Keratinocyte (primary cell): ENCODE measurements around the gene JAKMIP2. TPM values are rescaled to one million over a fixed set of nuclear protein-coding genes. Genes with fewer than 3 reads are reported as not detected.

Experiments
- DNase-seq: peaks from one replicate; pipeline ENCODE4 v3.0.0-alpha.2; 2011; ENCODE audit warnings: low read depth, missing footprints, low spot score
- FAIRE-seq: peaks from 2 replicates; lab custom pipeline; 2011; peaks lifted over from hg19 to GRCh38; lab: Jason Lieb, UNC
- H2AFZ ChIP-seq: 2 replicates; pipeline ENCODE4 v1.6.0; 2012; ENCODE audit warnings: low read length, control low read depth, inconsistent platforms; ENCODE audit not compliant: control insufficient read depth
- H3K27ac ChIP-seq: 2 replicates; pipeline ENCODE4 v1.5.1; 2011; ENCODE audit warnings: low read length; ENCODE audit not compliant: control insufficient read depth, insufficient read depth
- H3K27me3 ChIP-seq: 3 replicates; pipeline ENCODE4 v1.6.0; 2011; ENCODE audit warnings: low read length; ENCODE audit not compliant: control insufficient read depth, insufficient read depth; ENCODE audit errors: extremely low read depth
- H3K36me3 ChIP-seq, 2 experiments: 2 replicates in 1 of 2; 3 replicates in 1 of 2; pipeline ENCODE4 v1.5.1; 2011; ENCODE audit warnings: low read length in 2 of 2, mild to moderate bottlenecking in 1 of 2; ENCODE audit not compliant: control insufficient read depth in 2 of 2, insufficient read depth in 2 of 2; ENCODE audit errors: extremely low read depth in 1 of 2
- H3K4me1 ChIP-seq: 3 replicates; pipeline ENCODE4 v1.5.1; 2011; ENCODE audit warnings: low read length; ENCODE audit not compliant: control insufficient read depth, insufficient read depth; ENCODE audit errors: extremely low read depth
- H3K4me2 ChIP-seq: 3 replicates; pipeline ENCODE4 v1.6.0; 2011; ENCODE audit warnings: low read depth, low read length; ENCODE audit not compliant: control insufficient read depth, insufficient read depth; ENCODE audit errors: extremely low read depth
- H3K4me3 ChIP-seq, 3 experiments: fragments of 200-600 bp in 1 of 3; sonication (generic) in 1 of 3; 2 replicates in 2 of 3; 3 replicates in 1 of 3; pipeline ENCODE4 v1.5.1; 2011 to 2016; ENCODE audit warnings: low read length in 3 of 3, mild to moderate bottlenecking in 3 of 3, control low read depth in 2 of 3, inconsistent platforms in 1 of 3, low read depth in 1 of 3, mixed read lengths in 1 of 3, mixed run types in 1 of 3, moderate library complexity in 1 of 3; ENCODE audit not compliant: control insufficient read depth in 2 of 3, insufficient read depth in 2 of 3; ENCODE audit errors: extremely low read depth in 1 of 3
- H3K79me2 ChIP-seq: 2 replicates; pipeline ENCODE4 v1.6.0; 2012; ENCODE audit warnings: low read length; ENCODE audit not compliant: control insufficient read depth, insufficient read depth
- H3K9ac ChIP-seq: 3 replicates; pipeline ENCODE4 v1.6.0; 2011; ENCODE audit warnings: low read length; ENCODE audit not compliant: control insufficient read depth, insufficient read depth; ENCODE audit errors: extremely low read depth
- H3K9me1 ChIP-seq: 3 replicates; pipeline ENCODE4 v1.6.0; 2011; ENCODE audit warnings: low read length; ENCODE audit not compliant: control insufficient read depth, insufficient read depth; ENCODE audit errors: extremely low read depth
- H3K9me3 ChIP-seq: 2 replicates; pipeline ENCODE4 v1.5.1; 2012; ENCODE audit warnings: low read depth, low read length; ENCODE audit not compliant: control insufficient read depth
- H4K20me1 ChIP-seq: 3 replicates; pipeline ENCODE4 v1.6.0; 2011; ENCODE audit warnings: low read length; ENCODE audit not compliant: control insufficient read depth, insufficient read depth; ENCODE audit errors: extremely low read depth
- CTCF ChIP-seq, 3 experiments: IDR thresholded peaks in 1 of 3; conservative IDR thresholded peaks in 1 of 3; optimal IDR thresholded peaks in 1 of 3; 2 replicates in 2 of 3; 3 replicates in 1 of 3; pipeline versions ENCODE3 to v1.5.1; 2011; ENCODE audit warnings: low read length in 3 of 3, mild to moderate bottlenecking in 3 of 3, moderate library complexity in 2 of 3, control low read depth in 1 of 3, inconsistent platforms in 1 of 3; ENCODE audit not compliant: insufficient read depth in 2 of 3; ENCODE audit errors: extremely low read depth in 1 of 3
- EZH2 ChIP-seq: IDR thresholded peaks from one replicate; pipeline ENCODE4 v1.6.1; 2012; ENCODE audit warnings: inconsistent platforms, mild to moderate bottlenecking, low read length, moderate library complexity
- dilution Hi-C: fragments of 300-500 bp; cut with MboI; formaldehyde crosslinking; loops from one replicate; pipeline ENCODE4 v1.7.0; 2020; ENCODE audit warnings: low sequenced_read_pairs; ENCODE audit not compliant: extremely low pct_ligation_motif_present
- polyA plus RNA-seq, 5 experiments: library from polyadenylated mRNA; depleted of rRNA in 3 of 5; stranded (reverse) in 3 of 5; stranded (forward) in 1 of 5; unstranded in 1 of 5; fragments of >200 nt; gene quantifications; 1 replicate in 1 of 5; 2 replicates in 3 of 5; 3 replicates in 1 of 5; pipeline versions ENCODE4 v1.2.1 to v1.2.3, GENCODE V29; 2011 to 2012; ENCODE audit warnings: missing spikeins in 2 of 5, low read depth in 1 of 5, low replicate concordance in 1 of 5

JAKMIP2 gene
- polyA plus RNA-seq, 1 donor (not counting 4 experiments of a cell fraction or from before 2014, with no cell fraction given): not detected

- Histone ChIP-seq H3K4me1 (no peaks in the 10 kb centered on the region), H3K27me3 (no peaks in the 10 kb centered on the region), H3K9ac (no peak overlapping the region), H3K4me3 (no peak overlapping the region), H3K9me3 (no peaks in the 10 kb centered on the region), H3K79me2 (no peaks in the 10 kb centered on the region), H3K4me2 (no peak overlapping the region), H2AFZ (no peak overlapping the region), H4K20me1 (no peaks in the 10 kb centered on the region), H3K27ac (no peak overlapping the region), H3K36me3 (no peaks in the 10 kb centered on the region), H3K9me1 (no peaks in the 10 kb centered on the region)
- DNase-seq: no peak
- FAIRE-seq: no peak
- dilution Hi-C loops: no loop called here
- TF ChIP-seq EZH2 (no peak), CTCF (optimal IDR thresholded peaks at IDR 0.05 in 1 of 3, IDR thresholded peaks at IDR 0.05 in 1 of 3, conservative IDR thresholded peaks at IDR 0.05 in 1 of 3; ENCODE audit: extremely low read depth in 1 of 3, insufficient read depth in 2 of 3, low read length in 3 of 3) (no peak)
Observed at GRCh38 chr5:147776989-147777388, 5.5 kb downstream of the JAKMIP2 start.

DNA sequence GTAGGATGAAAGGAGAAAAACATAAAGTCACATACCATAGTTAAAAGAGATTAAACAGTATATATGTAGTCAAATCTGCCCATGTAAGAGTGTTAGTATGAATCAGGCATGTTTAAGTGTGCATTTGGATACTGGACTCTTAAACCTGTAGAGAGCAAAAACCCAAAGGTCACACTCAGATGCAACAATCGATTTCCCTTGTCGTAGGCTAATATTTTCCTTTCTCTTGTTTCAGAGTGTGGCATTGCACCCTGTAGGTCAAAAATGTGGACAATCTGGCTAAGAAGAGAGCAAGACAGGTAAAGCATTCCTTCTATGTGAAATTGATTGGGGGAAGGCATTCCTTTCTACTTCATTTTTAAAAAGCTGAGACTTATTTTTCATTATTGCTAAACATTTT lies 8.9 kb downstream of the JAKMIP2 start:
- no peaks in the 10 kb centered on the region for H3K27me3 ChIP-seq
- DNase-seq (no peak), FAIRE-seq (no peak)
- H4K20me1 ChIP-seq: no peaks in the 10 kb centered on the region
- no peak overlapping the region for H3K4me3 ChIP-seq
- no peak overlapping the region for H3K4me2 ChIP-seq
- no peak overlapping the region for H2AFZ ChIP-seq
- TF ChIP-seq CTCF (optimal IDR thresholded peaks at IDR 0.05 in 1 of 3, IDR thresholded peaks at IDR 0.05 in 1 of 3, conservative IDR thresholded peaks at IDR 0.05 in 1 of 3; ENCODE audit: extremely low read depth in 1 of 3, insufficient read depth in 2 of 3, low read length in 3 of 3) (no peak), EZH2 (no peak)
- dilution Hi-C loops: no loop called here
- no peaks in the 10 kb centered on the region for H3K9me3 ChIP-seq
- H3K9me1 ChIP-seq: no peaks in the 10 kb centered on the region
- no peaks in the 10 kb centered on the region for H3K36me3 ChIP-seq
- H3K9ac ChIP-seq: no peak overlapping the region
- H3K27ac ChIP-seq: no peak overlapping the region
- no peaks in the 10 kb centered on the region for H3K4me1 ChIP-seq
- no peaks in the 10 kb centered on the region for H3K79me2 ChIP-seq
